ENCODE data around the gene TNNC1. TPM values are rescaled to one million over a fixed set of nuclear protein-coding genes. Genes with fewer than 3 reads are reported as not detected.

Gene TNNC1
- total RNA-seq, 1 experiment from 2014 or later: 5.6 TPM

DNA sequence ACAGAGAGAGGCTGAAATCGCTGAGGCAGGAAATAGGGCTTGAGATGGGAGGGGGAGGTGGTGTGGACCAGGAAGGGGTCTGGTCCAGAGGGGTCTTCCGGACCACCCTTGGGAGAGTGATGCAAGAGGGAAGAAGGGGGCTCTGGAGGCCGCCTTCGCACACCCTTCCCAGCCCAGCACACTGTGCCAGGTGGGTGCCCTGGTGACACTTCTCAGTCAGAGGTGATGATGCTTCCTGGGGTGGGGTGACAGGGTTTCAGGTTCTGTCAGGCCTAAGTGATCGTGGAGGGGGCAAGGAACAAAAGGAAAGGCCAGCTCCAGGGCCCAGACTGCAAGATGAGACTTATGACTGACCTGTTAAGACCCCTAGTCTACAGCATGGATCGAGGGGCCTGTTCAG is 21.6 kb downstream of the TNNC1 start:
- no peaks in the 10 kb centered on the region for H3K9me3 Mint-ChIP-seq
- no peak overlapping the region for H2BK12ac ChIP-seq (ENCODE audit: insufficient read length, low read depth, low read length)
- H3K4me2 ChIP-seq (ENCODE audit: insufficient read depth, insufficient read length, low read length): no peak overlapping the region
- H3K4me1 ChIP-seq (ENCODE audit: insufficient read depth, low read length): no peaks in the 10 kb centered on the region
- H2BK20ac ChIP-seq (ENCODE audit: low read depth, low read length, poor library complexity, severe bottlenecking): no peak overlapping the region
- no peak overlapping the region for H2AK5ac ChIP-seq (ENCODE audit: insufficient read length, low read length)
- TF ChIP-seq, protein P1, sequence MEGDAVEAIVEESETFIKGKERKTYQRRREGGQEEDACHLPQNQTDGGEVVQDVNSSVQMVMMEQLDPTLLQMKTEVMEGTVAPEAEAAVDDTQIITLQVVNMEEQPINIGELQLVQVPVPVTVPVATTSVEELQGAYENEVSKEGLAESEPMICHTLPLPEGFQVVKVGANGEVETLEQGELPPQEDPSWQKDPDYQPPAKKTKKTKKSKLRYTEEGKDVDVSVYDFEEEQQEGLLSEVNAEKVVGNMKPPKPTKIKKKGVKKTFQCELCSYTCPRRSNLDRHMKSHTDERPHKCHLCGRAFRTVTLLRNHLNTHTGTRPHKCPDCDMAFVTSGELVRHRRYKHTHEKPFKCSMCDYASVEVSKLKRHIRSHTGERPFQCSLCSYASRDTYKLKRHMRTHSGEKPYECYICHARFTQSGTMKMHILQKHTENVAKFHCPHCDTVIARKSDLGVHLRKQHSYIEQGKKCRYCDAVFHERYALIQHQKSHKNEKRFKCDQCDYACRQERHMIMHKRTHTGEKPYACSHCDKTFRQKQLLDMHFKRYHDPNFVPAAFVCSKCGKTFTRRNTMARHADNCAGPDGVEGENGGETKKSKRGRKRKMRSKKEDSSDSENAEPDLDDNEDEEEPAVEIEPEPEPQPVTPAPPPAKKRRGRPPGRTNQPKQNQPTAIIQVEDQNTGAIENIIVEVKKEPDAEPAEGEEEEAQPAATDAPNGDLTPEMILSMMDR (conservative IDR thresholded peaks at IDR 0.05): no peak
- H3K27me3 Mint-ChIP-seq (ENCODE audit: low read depth): peaks cover 2% of the 10 kb centered on the region; the same call in 1 of the 2 replicates
- H4K8ac ChIP-seq (replicated peaks; ENCODE audit: insufficient read length, low read depth, low read length): no peak overlapping the region
- H3K27me3 ChIP-seq (ENCODE audit: insufficient read depth, low read length): no peaks in the 10 kb centered on the region
- no peak overlapping the region for H3K4me3 Mint-ChIP-seq
- H3K14ac ChIP-seq (ENCODE audit: insufficient read depth, low read length): no peak overlapping the region
- H3K36me3 Mint-ChIP-seq (ENCODE audit: insufficient read depth in 1 of 3, low read depth in 3 of 3): no peaks in the 10 kb centered on the region
- H2BK120ac ChIP-seq (ENCODE audit: low read depth, low read length, poor library complexity, severe bottlenecking): no peak overlapping the region
- no peak overlapping the region for H2BK15ac ChIP-seq (ENCODE audit: low read depth, low read length)
- H4K91ac ChIP-seq (ENCODE audit: insufficient read length, low read depth, low read length): no peak overlapping the region
- no peak overlapping the region for H3K56ac ChIP-seq (ENCODE audit: insufficient read length, low read depth, low read length)
- no peaks in the 10 kb centered on the region for H3K79me1 ChIP-seq (ENCODE audit: insufficient read depth, low read depth, low read length, poor library complexity, severe bottlenecking)
- peak overlapping the region in 2 of 3 experiments; percentile 22 to 32; a peak in 4 of 7 replicates for H3K27ac Mint-ChIP-seq
- DNase-seq: no peak
- no peak overlapping the region for H2AFZ ChIP-seq (ENCODE audit: low read length)
- H3K79me2 ChIP-seq (ENCODE audit: insufficient read depth, low read length): no peaks in the 10 kb centered on the region
- no peaks in the 10 kb centered on the region for H3K23me2 ChIP-seq (ENCODE audit: insufficient read length, low read depth, low read length, poor library complexity, severe bottlenecking)
- no peaks in the 10 kb centered on the region for H3K9me3 ChIP-seq (ENCODE audit: control insufficient read depth, low read depth, low read length)
- H3K4me1 Mint-ChIP-seq: peaks cover 14 to 30% of the 10 kb centered on the region in 2 experiments
- H3K27ac ChIP-seq (ENCODE audit: insufficient read length, low read depth, low read length): no peak overlapping the region
- H2BK5ac ChIP-seq (ENCODE audit: insufficient read length, low read length): no peak overlapping the region
- H3K23ac ChIP-seq (ENCODE audit: insufficient read length, low read depth, low read length): no peak overlapping the region
- H3K4ac ChIP-seq (ENCODE audit: low read depth, low read length): no peak overlapping the region
- no CpG with 5 or more reads among the region's 6 CpGs for whole genome bisulfite sequencing (ENCODE audit: extremely low coverage, insufficient read length, low lambda C conversion rate)
- H4K5ac ChIP-seq (ENCODE audit: insufficient read length, low read depth, low read length): no peak overlapping the region
- H3K9ac ChIP-seq (ENCODE audit: extremely low read depth, insufficient read length, low read length): no peak overlapping the region
- H4K20me1 ChIP-seq (ENCODE audit: control insufficient read depth, insufficient read depth, insufficient read length): no peaks in the 10 kb centered on the region
- H3T11ph ChIP-seq (ENCODE audit: low read length): no peak overlapping the region
- H3K18ac ChIP-seq (ENCODE audit: insufficient read length, low read depth, low read length): no peak overlapping the region
